IMR-90 (cell line): ENCODE data around the gene PHLDB1. TPM values are rescaled to one million over a fixed set of nuclear protein-coding genes. Genes with fewer than 3 reads are reported as not detected.

Experiments used
- ATAC-seq: fragments of 200-7000 bp; cut with Tn5 transposase; 2 replicates; pipeline ENCODE4 v1.9.1; 2020; ENCODE audit warnings: low read depth, mild to moderate bottlenecking, moderate library complexity
- BruUV-seq: library from RNA; stranded (reverse); fragments of 400-500 nt; replicated peaks from 2 replicates; lab custom pipeline; 2021; lab: Mats Ljungman, UMichigan
- CTCF ChIA-PET: fragments of 300-600 bp; formaldehyde crosslinking; extraction: SDS; loops from one replicate; lab custom pipeline; 2021; ENCODE audit warnings: antibody characterized with exemption; lab: Yijun Ruan, JAX
- POLR2A ChIA-PET: fragments of 300-600 bp; sonication (Branson Sonifier 250); formaldehyde crosslinking; loops from one replicate; lab custom pipeline; 2022; ENCODE audit warnings: antibody characterized with exemption; ENCODE audit not compliant: unreplicated experiment; lab: Charles Lee
- DNase-seq: peaks from one replicate; pipeline ENCODE4 v3.0.0; 2013
- H2AFZ ChIP-seq: replicated peaks from 2 replicates; pipeline ENCODE3; 2013; ENCODE audit warnings: low read length, mild to moderate bottlenecking; ENCODE audit not compliant: poor library complexity
- H2AK5ac ChIP-seq: 2 replicates; pipeline ENCODE4 v1.6.1; 2013; ENCODE audit warnings: low read depth, low read length, inconsistent platforms
- H2AK9ac ChIP-seq: replicated peaks from 2 replicates; pipeline ENCODE3; 2013; ENCODE audit warnings: mild to moderate bottlenecking, low read depth, low read length, moderate library complexity; ENCODE audit not compliant: poor library complexity
- H2BK120ac ChIP-seq: 2 replicates; pipeline ENCODE4 v1.6.1; 2013; ENCODE audit warnings: low read depth, low read length, inconsistent platforms
- H2BK15ac ChIP-seq: 3 replicates; pipeline ENCODE4 v1.6.1; 2013; ENCODE audit warnings: low read depth, low read length, inconsistent platforms
- H2BK20ac ChIP-seq: 2 replicates; pipeline ENCODE4 v1.6.1; 2013; ENCODE audit warnings: low read depth, mild to moderate bottlenecking, inconsistent platforms, low read length, moderate library complexity
- H2BK5ac ChIP-seq: 2 replicates; pipeline ENCODE4 v1.6.1; 2013; ENCODE audit warnings: mild to moderate bottlenecking, low read depth, low read length, inconsistent platforms; ENCODE audit not compliant: poor library complexity, severe bottlenecking
- H3K14ac ChIP-seq: replicated peaks from 2 replicates; pipeline ENCODE4 v1.6.1; 2013; ENCODE audit warnings: low read depth, low read length, inconsistent platforms
- H3K18ac ChIP-seq: 2 replicates; pipeline ENCODE4 v1.6.1; 2013; ENCODE audit warnings: low read depth, low read length, control low read depth
- H3K23ac ChIP-seq: 2 replicates; pipeline ENCODE4 v1.6.1; 2013; ENCODE audit warnings: low read depth, low read length, inconsistent platforms
- H3K27ac ChIP-seq: 2 replicates; pipeline ENCODE4 v1.5.1; 2013; ENCODE audit warnings: mild to moderate bottlenecking, control low read depth, low read length; ENCODE audit not compliant: insufficient read depth
- H3K27me3 ChIP-seq: 2 replicates; pipeline ENCODE4 v1.6.1; 2013; ENCODE audit warnings: low read length; ENCODE audit not compliant: control insufficient read depth, insufficient read depth
- H3K36me3 ChIP-seq: 2 replicates; pipeline ENCODE4 v1.6.1; 2013; ENCODE audit warnings: low read length, mixed read lengths; ENCODE audit not compliant: control insufficient read depth, insufficient read depth
- H3K4ac ChIP-seq: 2 replicates; pipeline ENCODE4 v1.6.1; 2013; ENCODE audit warnings: low read depth, low read length, inconsistent platforms
- H3K4me1 ChIP-seq: 2 replicates; pipeline ENCODE4 v1.6.1; 2013; ENCODE audit warnings: low read length, mixed read lengths; ENCODE audit not compliant: control insufficient read depth, insufficient read depth
- H3K4me2 ChIP-seq: 2 replicates; pipeline ENCODE4 v1.6.1; 2013; ENCODE audit warnings: low read depth, mild to moderate bottlenecking, control low read depth, low read length, moderate library complexity
- H3K4me3 ChIP-seq: 2 replicates; pipeline ENCODE4 v1.5.1; 2013; ENCODE audit warnings: low read depth, mild to moderate bottlenecking, control low read depth, low read length, moderate library complexity; ENCODE audit not compliant: insufficient read depth
- H3K56ac ChIP-seq: 2 replicates; pipeline ENCODE4 v1.6.1; 2013; ENCODE audit warnings: low read length, inconsistent platforms; ENCODE audit not compliant: insufficient read depth; ENCODE audit errors: extremely low read depth
- H3K79me1 ChIP-seq, 2 experiments: 2 replicates each; pipeline ENCODE4 v1.6.1; 2013; ENCODE audit warnings: low read length in 2 of 2, inconsistent platforms in 1 of 2, low read depth in 1 of 2
- H3K9ac ChIP-seq: 2 replicates; pipeline ENCODE4 v1.6.1; 2013; ENCODE audit warnings: low read depth, low read length, control low read depth
- H3K9me1 ChIP-seq: 2 replicates; pipeline ENCODE4 v1.6.1; 2013; ENCODE audit warnings: low read length, inconsistent platforms; ENCODE audit not compliant: insufficient read depth
- H3K9me3 ChIP-seq: 2 replicates; pipeline ENCODE4 v1.6.1; 2013; ENCODE audit warnings: low read length; ENCODE audit not compliant: control insufficient read depth, insufficient read depth
- H4K20me1 ChIP-seq: 2 replicates; pipeline ENCODE4 v1.6.1; 2013; ENCODE audit warnings: low read length, inconsistent platforms; ENCODE audit not compliant: insufficient read depth
- H4K5ac ChIP-seq: 2 replicates; pipeline ENCODE4 v1.6.1; 2013; ENCODE audit warnings: mild to moderate bottlenecking, low read depth, low read length, control low read depth
- H4K8ac ChIP-seq, 2 experiments: 2 replicates each; pipeline ENCODE4 v1.6.1; 2013; ENCODE audit warnings: low read depth in 2 of 2, low read length in 2 of 2, control low read depth in 1 of 2, inconsistent platforms in 1 of 2
- H4K91ac ChIP-seq: 2 replicates; pipeline ENCODE4 v1.6.1; 2013; ENCODE audit warnings: low read depth, low read length, inconsistent platforms; ENCODE audit not compliant: insufficient read depth
- BHLHE40 ChIP-seq: fragments of 150-350 bp; IDR thresholded peaks from 2 replicates; pipeline ENCODE4 v1.6.1; 2016; ENCODE audit warnings: mild to moderate bottlenecking, low read depth, low read length
- CHD1 ChIP-seq: IDR thresholded peaks from 2 replicates; pipeline ENCODE4 v1.6.1; 2012; ENCODE audit warnings: low read depth, low read length, improper control_type of control experiment
- MAFK ChIP-seq: IDR thresholded peaks from 2 replicates; pipeline ENCODE4 v1.6.1; 2012; ENCODE audit warnings: low read depth, low read length, improper control_type of control experiment
- MAZ ChIP-seq: IDR thresholded peaks from 2 replicates; pipeline ENCODE4 v1.6.1; 2012; ENCODE audit warnings: low read depth, mild to moderate bottlenecking, low read length, improper control_type of control experiment, moderate library complexity, borderline replicate concordance
- MXI1 ChIP-seq: IDR thresholded peaks from 2 replicates; pipeline ENCODE4 v1.6.1; 2012; ENCODE audit warnings: low read depth, mild to moderate bottlenecking, low read length, moderate library complexity, borderline replicate concordance
- NFE2L2 ChIP-seq: fragments of 150-350 bp; IDR thresholded peaks from 2 replicates; pipeline ENCODE4 v1.6.1; 2016; ENCODE audit warnings: low read depth, mild to moderate bottlenecking, low read length
- POLR2A ChIP-seq: IDR thresholded peaks from 2 replicates; pipeline ENCODE4 v1.6.1; 2012; ENCODE audit warnings: mild to moderate bottlenecking, low read depth, low read length
- RAD21 ChIP-seq: IDR thresholded peaks from 2 replicates; pipeline ENCODE4 v1.6.1; 2012; ENCODE audit warnings: low read length, improper control_type of control experiment
- RFX5 ChIP-seq: IDR thresholded peaks from 2 replicates; pipeline ENCODE4 v1.8.0; 2012; ENCODE audit warnings: low read depth, mild to moderate bottlenecking, low read length, moderate library complexity
- SMC3 ChIP-seq: fragments of 150-350 bp; IDR thresholded peaks from 2 replicates; pipeline ENCODE4 v1.6.1; 2016; ENCODE audit warnings: low read depth, mild to moderate bottlenecking, antibody characterized with exemption, low read length, moderate library complexity
- WGBS, 2 experiments: methylation state at CpG; one replicate each; pipeline versions ENCODE4 v1.1.5 to v1.1.7; 2013; ENCODE audit warnings: missing lambda C conversion rate in 2 of 2; ENCODE audit not compliant: insufficient read length in 1 of 2; ENCODE audit errors: extremely low coverage in 2 of 2; 5-methylcytosine and 5-hydroxymethylcytosine counted together
- dilution Hi-C: fragments of 300-500 bp; cut with HindIII; formaldehyde crosslinking; loops from one replicate; pipeline ENCODE4 v1.14.3; 2018; ENCODE audit warnings: low sequenced_read_pairs; ENCODE audit not compliant: unreplicated experiment
- in situ Hi-C: fragments of 300-500 bp; cut with MboI; formaldehyde crosslinking; loops from 3 replicates; pipeline ENCODE4 v1.14.3; 2019; ENCODE audit warnings: low sequenced_read_pairs, inconsistent platforms, mixed read lengths
- intact Hi-C: fragments of 100-400 bp; cut with micrococcal nuclease; formaldehyde crosslinking; loops from 2 replicates; pipeline ENCODE4 v1.10.0; 2022
- polyA plus RNA-seq, 3 experiments: library from polyadenylated mRNA; depleted of rRNA; stranded (reverse); fragments of >200 nt; gene quantifications; 2 replicates each; pipeline ENCODE4 v1.2.3, GENCODE V29; 2012; ENCODE audit warnings: low replicate concordance in 1 of 3
- total RNA-seq: library from RNA; depleted of rRNA; stranded (reverse); fragments of >200 nt; gene quantifications from 2 replicates; pipeline ENCODE4 v1.2.3, GENCODE V29; 2012
- TF ChIP-seq, protein P1 (sequence below): conservative IDR thresholded peaks from 2 replicates; pipeline ENCODE4 v1.5.1; 2012; ENCODE audit warnings: mild to moderate bottlenecking, low read depth, low read length, improper control_type of control experiment
- TF ChIP-seq, protein P2 (sequence below): fragments of 150-350 bp; IDR thresholded peaks from 2 replicates; pipeline ENCODE4 v1.6.1; 2017; ENCODE audit warnings: mild to moderate bottlenecking, antibody characterized with exemption, low read length, low read depth

Gene PHLDB1
- total and polyA plus RNA-seq, 2 of the 4 experiments (the other 2 are of a cell fraction), result 40.0 to 90.4 TPM

DNA sequence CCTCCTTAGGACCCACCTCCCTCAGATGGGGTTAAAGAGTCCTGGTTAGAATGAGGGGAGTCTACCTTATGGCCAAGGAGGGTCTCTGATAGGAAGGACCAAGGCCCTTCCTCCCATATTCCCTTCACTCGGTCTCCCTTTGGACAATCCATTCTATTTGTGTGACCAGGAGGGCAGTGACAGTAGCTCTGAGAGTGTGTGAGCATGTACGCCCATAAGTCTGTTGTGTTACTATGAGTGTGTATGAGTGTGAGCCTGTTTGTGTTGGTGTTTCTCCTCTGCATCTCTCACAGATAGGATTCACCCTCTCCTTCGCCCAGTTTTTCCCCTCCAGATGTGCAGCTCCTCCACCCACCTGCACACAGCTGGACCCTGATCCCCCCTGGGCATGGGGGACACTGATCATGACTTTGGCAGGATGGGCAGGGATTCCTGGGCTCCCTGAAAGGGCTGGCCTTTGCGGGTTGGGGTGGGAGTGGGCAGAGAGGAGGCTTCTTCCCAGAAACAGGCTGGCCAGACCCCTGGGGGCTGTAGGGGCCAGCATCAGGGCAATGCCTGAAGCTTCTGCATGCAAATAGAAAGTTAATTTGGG lies 14.5 kb downstream of the PHLDB1 start:
- Histone ChIP-seq H4K20me1 (peaks cover 51% of the 10 kb centered on the region), H3K36me3 (peaks cover 30% of the 10 kb centered on the region), H2BK120ac (peak overlapping the region; percentile 81), H2AFZ (peak overlapping the region; percentile 74), H3K4me1 (peaks cover 43% of the 10 kb centered on the region), H2AK9ac (peak overlapping the region; percentile 87), H3K56ac (peak overlapping the region; percentile 74), H3K23ac (peak overlapping the region; percentile 94), H4K91ac (peak overlapping the region; percentile 87), H3K4ac (peak overlapping the region; percentile 92), H2AK5ac (peak overlapping the region; percentile 99), H4K5ac (peak overlapping the region; percentile 65), H3K14ac (peak overlapping the region; percentile 99), H3K9me3 (no peaks in the 10 kb centered on the region), H2BK15ac (peak overlapping the region; percentile 92), H3K79me1 (peaks cover 17 to 69% of the 10 kb centered on the region in 2 experiments; a peak in 3 of 4 replicates), H2BK5ac (peak overlapping the region; percentile 91), H3K27me3 (no peaks in the 10 kb centered on the region), H3K9ac (peak overlapping the region; percentile 99), H3K27ac (peak overlapping the region; percentile 95), H3K4me2 (peak overlapping the region; percentile 99), H2BK20ac (peak overlapping the region; percentile 58), H3K4me3 (peak overlapping the region; percentile 87), H4K8ac (peak overlapping the region; percentile 67 to 90), H3K18ac (peak overlapping the region; percentile 77), H3K9me1 (peaks cover 22% of the 10 kb centered on the region)
- WGBS, 2 experiments, result no CpG with 5 or more reads among the region's 4 CpGs
- dilution Hi-C loops, result no loop called here
- DNase-seq (no peak), ATAC-seq (no peak)
- TF ChIP-seq BHLHE40 (no peak), RFX5 (no peak), NFE2L2 (no peak), CHD1 (peak; percentile 92; the same call in 1 of the 2 replicates), MAZ (no peak), MAFK (no peak), RAD21 (no peak), MXI1 (no peak), POLR2A (peak; percentile 79), SMC3 (no peak)
- TF ChIP-seq, protein P1, sequence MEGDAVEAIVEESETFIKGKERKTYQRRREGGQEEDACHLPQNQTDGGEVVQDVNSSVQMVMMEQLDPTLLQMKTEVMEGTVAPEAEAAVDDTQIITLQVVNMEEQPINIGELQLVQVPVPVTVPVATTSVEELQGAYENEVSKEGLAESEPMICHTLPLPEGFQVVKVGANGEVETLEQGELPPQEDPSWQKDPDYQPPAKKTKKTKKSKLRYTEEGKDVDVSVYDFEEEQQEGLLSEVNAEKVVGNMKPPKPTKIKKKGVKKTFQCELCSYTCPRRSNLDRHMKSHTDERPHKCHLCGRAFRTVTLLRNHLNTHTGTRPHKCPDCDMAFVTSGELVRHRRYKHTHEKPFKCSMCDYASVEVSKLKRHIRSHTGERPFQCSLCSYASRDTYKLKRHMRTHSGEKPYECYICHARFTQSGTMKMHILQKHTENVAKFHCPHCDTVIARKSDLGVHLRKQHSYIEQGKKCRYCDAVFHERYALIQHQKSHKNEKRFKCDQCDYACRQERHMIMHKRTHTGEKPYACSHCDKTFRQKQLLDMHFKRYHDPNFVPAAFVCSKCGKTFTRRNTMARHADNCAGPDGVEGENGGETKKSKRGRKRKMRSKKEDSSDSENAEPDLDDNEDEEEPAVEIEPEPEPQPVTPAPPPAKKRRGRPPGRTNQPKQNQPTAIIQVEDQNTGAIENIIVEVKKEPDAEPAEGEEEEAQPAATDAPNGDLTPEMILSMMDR, result no peak
- TF ChIP-seq, protein P2, sequence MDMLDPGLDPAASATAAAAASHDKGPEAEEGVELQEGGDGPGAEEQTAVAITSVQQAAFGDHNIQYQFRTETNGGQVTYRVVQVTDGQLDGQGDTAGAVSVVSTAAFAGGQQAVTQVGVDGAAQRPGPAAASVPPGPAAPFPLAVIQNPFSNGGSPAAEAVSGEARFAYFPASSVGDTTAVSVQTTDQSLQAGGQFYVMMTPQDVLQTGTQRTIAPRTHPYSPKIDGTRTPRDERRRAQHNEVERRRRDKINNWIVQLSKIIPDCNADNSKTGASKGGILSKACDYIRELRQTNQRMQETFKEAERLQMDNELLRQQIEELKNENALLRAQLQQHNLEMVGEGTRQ, result no peak
- in situ Hi-C loops, result no loop called here
- no TSS peak for BruUV-seq
- CTCF ChIA-PET, result interaction anchor here (0.6 to 2.0 kb wide), 2 partner anchors 10 to 1615 kb away, joined by 3 to 9 read pairs; no protein-coding TSS in a partner anchor
- POLR2A ChIA-PET, result interaction anchor here (0.5 to 1.3 kb wide), 3 partner anchors 11 to 778 kb away, joined by 3 to 4 read pairs (median 3); no protein-coding TSS in a partner anchor
- intact Hi-C loops, result no loop called here
